Inferior parietal cortex (tissue), 1 donor: ENCODE measurements around the gene FHAD1.
"Not testable (repeated sequence)": the region's sequence is repeated elsewhere in the genome, so short reads cannot be mapped to it uniquely, and the experiment has no call there.

ENCODE experiments used
- DNase-seq: peaks from one replicate; pipeline ENCODE4 v3.0.0-alpha.2; 2016; ENCODE audit errors: extremely low spot score

The FHAD1 gene

GRCh38 chr1:15417059-15417934, 170.3 kb downstream of the FHAD1 start:
- no peak for DNase-seq

- no peak for DNase-seq
Observed at GRCh38 chr1:15418806-15419515, 171.9 kb downstream of the FHAD1 start.

GRCh38 chr1:15420853-15421465, 173.9 kb downstream of the FHAD1 start:
- DNase-seq, result no peak

- no peak for DNase-seq
Observed at GRCh38 chr1:15422871-15423270, 175.8 kb downstream of the FHAD1 start.

GRCh38 chr1:15423355-15424077, 176.5 kb downstream of the FHAD1 start:
- no peak for DNase-seq

GRCh38 chr1:15424146-15424667, 177.2 kb downstream of the FHAD1 start:
- no peak for DNase-seq

- DNase-seq, result no peak
Observed at GRCh38 chr1:15424981-15425380, 178.0 kb downstream of the FHAD1 start.

- DNase-seq, result no peak
Observed at GRCh38 chr1:15425521-15425920, 178.5 kb downstream of the FHAD1 start.

- DNase-seq, result no peak
Observed at GRCh38 chr1:15425958-15426357, 178.9 kb downstream of the FHAD1 start.

- no peak for DNase-seq
Observed at GRCh38 chr1:15426492-15427279, 179.7 kb downstream of the FHAD1 start.

GRCh38 chr1:15427280-15427666, 180.2 kb downstream of the FHAD1 start:
- DNase-seq, result no peak

GRCh38 chr1:15428252-15428651, 181.2 kb downstream of the FHAD1 start:
- not testable (repeated sequence) for DNase-seq

- no peak for DNase-seq
Observed at GRCh38 chr1:15428815-15429435, 181.9 kb downstream of the FHAD1 start.

GRCh38 chr1:15429701-15430149, 182.7 kb downstream of the FHAD1 start:
- no peak for DNase-seq

GRCh38 chr1:15430787-15431570, 184.0 kb downstream of the FHAD1 start:
- peak; percentile 78 for DNase-seq

- DNase-seq, result no peak
Observed at GRCh38 chr1:15431571-15431948, 184.5 kb downstream of the FHAD1 start.

GRCh38 chr1:15432324-15432723, 185.3 kb downstream of the FHAD1 start:
- no peak for DNase-seq

GRCh38 chr1:15433471-15433870, 186.4 kb downstream of the FHAD1 start:
- DNase-seq, result no peak

- not testable (repeated sequence) for DNase-seq
Observed at GRCh38 chr1:15434739-15435138, 187.7 kb downstream of the FHAD1 start.
